ENCODE results near the gene LDB3.

- TF ChIP-seq POLR2A (IDR thresholded peaks at IDR 0.05) = no peak
- TF ChIP-seq CTCF (IDR thresholded peaks at IDR 0.05) = no peak
- TF ChIP-seq POLR2AphosphoS5 (IDR thresholded peaks at IDR 0.05) = no peak
These were observed 5.3 kb upstream of the LDB3 start for GRCh38 chr10:86663046-86663345.
